Activated T-cell treated with anti-CD3 and anti-CD28 coated beads, Interleukin-2, amount 50 U/mL, for 24 hours (primary cell): ENCODE measurements around the gene SUFU.
"Not testable (repeated sequence)": the region's sequence is repeated elsewhere in the genome, so short reads cannot be mapped to it uniquely, and the experiment has no call there.

Experiments
- DNase-seq: peaks from one replicate; pipeline ENCODE4 v3.0.0-alpha.2; 2020
- H3K27ac Mint-ChIP-seq: 2 replicates; pipeline ENCODE4 v1.8.0; 2020; ENCODE audit warnings: mild to moderate bottlenecking, mixed read lengths
- H3K27me3 Mint-ChIP-seq: 2 replicates; pipeline ENCODE4 v1.8.0; 2020; ENCODE audit warnings: mixed read lengths
- H3K36me3 Mint-ChIP-seq: 2 replicates; pipeline ENCODE4 v1.8.0; 2020; ENCODE audit warnings: low read depth, mixed read lengths
- H3K4me1 Mint-ChIP-seq: 2 replicates; pipeline ENCODE4 v1.8.0; 2020; ENCODE audit warnings: low read depth, mixed read lengths
- H3K4me3 Mint-ChIP-seq: 2 replicates; pipeline ENCODE4 v1.8.0; 2020; ENCODE audit warnings: mild to moderate bottlenecking, moderate library complexity, mixed read lengths
- H3K9me3 Mint-ChIP-seq: 2 replicates; pipeline ENCODE4 v1.8.0; 2020; ENCODE audit warnings: mixed read lengths

Gene SUFU

GRCh38 chr10:102665904-102666509, 162.2 kb downstream of the SUFU start:
- H3K27me3 Mint-ChIP-seq, result no peaks in the 10 kb centered on the region
- DNase-seq, result no peak
- H3K4me3 Mint-ChIP-seq, result no peak overlapping the region
- H3K9me3 Mint-ChIP-seq, result no peaks in the 10 kb centered on the region
- H3K4me1 Mint-ChIP-seq, result peaks cover 41% of the 10 kb centered on the region
- no peak overlapping the region for H3K27ac Mint-ChIP-seq
- H3K36me3 Mint-ChIP-seq, result no peaks in the 10 kb centered on the region

DNA sequence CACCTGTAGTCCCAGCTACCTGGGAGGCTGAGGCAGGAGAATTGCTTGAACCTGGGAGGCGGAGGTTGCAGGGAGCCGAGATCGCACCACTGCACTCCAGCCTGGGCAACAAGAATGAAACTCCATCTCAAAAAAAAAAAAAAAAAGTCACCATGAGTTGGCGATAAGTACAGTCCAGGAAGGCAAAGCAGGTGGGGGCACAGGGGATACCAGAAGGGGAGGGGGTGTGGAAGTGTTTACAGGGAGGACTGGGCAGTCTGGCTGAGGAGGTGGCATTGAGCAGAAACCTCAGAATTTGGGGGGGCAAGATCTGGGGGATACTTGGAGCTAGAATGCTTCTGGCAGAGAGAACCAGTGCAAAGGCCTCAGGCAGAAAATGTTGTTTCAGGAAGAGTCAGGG, 163.6 kb downstream of the SUFU start:
- DNase-seq, H3K9me3 Mint-ChIP-seq, H3K36me3 Mint-ChIP-seq, H3K27me3 Mint-ChIP-seq, H3K4me3 Mint-ChIP-seq: not testable (repeated sequence)
- Mint-ChIP-seq H3K4me1 (peaks cover 28% of the 10 kb centered on the region), H3K27ac (peak overlapping the region; percentile 63)

DNA sequence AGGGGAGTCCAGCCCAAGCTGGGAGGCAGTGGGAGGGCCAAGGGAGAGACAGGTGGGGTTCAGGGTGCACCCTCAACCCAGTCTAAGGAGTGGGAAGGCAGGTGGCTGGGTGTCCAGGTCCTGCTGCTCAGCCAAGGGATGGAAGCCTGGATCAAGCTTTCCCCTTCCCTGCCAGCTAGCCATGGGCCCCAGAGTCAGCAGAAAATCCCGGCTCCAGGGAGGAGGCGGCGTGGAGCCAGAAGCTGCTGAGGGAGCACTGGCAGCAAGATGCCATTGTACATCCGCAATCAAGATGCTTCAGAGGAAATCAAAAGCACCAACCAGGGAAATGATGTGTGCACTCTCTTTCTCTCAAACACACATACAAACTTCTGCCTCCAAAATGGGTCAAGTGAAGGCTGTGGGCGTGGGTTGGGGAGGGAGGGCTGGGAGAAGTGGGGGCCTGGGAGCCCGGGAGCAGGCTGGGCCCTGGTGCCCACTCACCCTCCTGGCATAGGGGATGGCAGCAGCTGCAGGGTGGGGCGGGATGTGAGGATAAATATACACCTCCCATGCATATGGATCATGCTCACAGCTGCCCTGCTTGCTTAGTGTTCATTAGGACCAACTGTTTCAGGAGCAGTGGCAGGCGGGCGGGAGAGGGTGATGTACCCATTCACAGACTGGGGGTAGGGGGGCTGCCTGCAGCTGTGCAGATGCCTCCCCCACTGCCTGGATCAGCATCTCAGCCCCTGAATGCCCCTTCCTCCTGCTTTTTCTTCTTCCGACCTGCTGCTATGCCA, 164.7 kb downstream of the SUFU start:
- Mint-ChIP-seq H3K36me3 (no peaks in the 10 kb centered on the region), H3K27me3 (no peaks in the 10 kb centered on the region), H3K4me1 (peaks cover 32% of the 10 kb centered on the region), H3K9me3 (no peaks in the 10 kb centered on the region), H3K27ac (peak overlapping the region; percentile 22), H3K4me3 (no peak overlapping the region)
- peak; percentile 28 for DNase-seq

- no peak overlapping the region for H3K27ac Mint-ChIP-seq
- H3K36me3 Mint-ChIP-seq, result no peaks in the 10 kb centered on the region
- H3K27me3 Mint-ChIP-seq, result no peaks in the 10 kb centered on the region
- DNase-seq, result peak; percentile 48
- no peaks in the 10 kb centered on the region for H3K9me3 Mint-ChIP-seq
- no peak overlapping the region for H3K4me3 Mint-ChIP-seq
- H3K4me1 Mint-ChIP-seq, result peaks cover 41% of the 10 kb centered on the region
Measured at GRCh38 chr10:102669206-102670064, 165.7 kb downstream of the SUFU start.

- Mint-ChIP-seq H3K27me3 (no peaks in the 10 kb centered on the region), H3K4me1 (peaks cover 48% of the 10 kb centered on the region), H3K27ac (no peak overlapping the region), H3K9me3 (no peaks in the 10 kb centered on the region), H3K4me3 (no peak overlapping the region), H3K36me3 (no peaks in the 10 kb centered on the region)
- peak; percentile 8 for DNase-seq
Measured at GRCh38 chr10:102670065-102670670, 166.4 kb downstream of the SUFU start.

DNA sequence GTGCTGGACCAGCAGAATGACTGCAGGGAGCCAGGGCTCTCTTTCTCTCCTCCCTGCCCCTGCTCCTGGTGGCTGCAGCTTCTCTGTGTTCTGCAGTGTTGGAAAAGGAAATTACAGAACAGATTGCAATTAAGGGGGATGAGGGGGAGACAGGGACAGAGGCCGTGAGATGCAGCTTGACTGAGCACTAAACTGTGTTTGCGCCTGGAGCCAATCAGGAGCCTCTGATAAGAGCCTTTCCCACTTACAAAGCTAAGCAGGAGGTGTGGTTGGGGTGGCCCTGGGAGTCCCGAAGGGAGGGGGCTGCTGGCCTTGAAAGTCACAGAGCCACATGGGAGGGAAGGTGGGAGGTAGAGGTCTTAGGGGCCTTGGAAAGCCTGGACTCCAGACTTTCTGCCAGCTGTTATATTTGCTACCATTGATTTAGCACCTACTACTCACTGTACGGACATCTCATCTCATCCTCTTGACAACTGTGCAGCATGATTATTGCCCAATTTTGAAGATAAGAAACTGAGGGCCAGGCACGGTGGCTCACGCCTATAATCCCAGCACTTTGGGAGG, 167.2 kb downstream of the SUFU start:
- H3K36me3 Mint-ChIP-seq, result no peaks in the 10 kb centered on the region
- no peaks in the 10 kb centered on the region for H3K9me3 Mint-ChIP-seq
- no peaks in the 10 kb centered on the region for H3K27me3 Mint-ChIP-seq
- H3K4me1 Mint-ChIP-seq, result peaks cover 56% of the 10 kb centered on the region
- no peak overlapping the region for H3K27ac Mint-ChIP-seq
- no peak overlapping the region for H3K4me3 Mint-ChIP-seq
- DNase-seq, result peak; percentile 22

- no peaks in the 10 kb centered on the region for H3K36me3 Mint-ChIP-seq
- no peak for DNase-seq
- H3K9me3 Mint-ChIP-seq, result no peaks in the 10 kb centered on the region
- peak overlapping the region; percentile 86 for H3K27ac Mint-ChIP-seq
- H3K4me3 Mint-ChIP-seq, result peak overlapping the region; percentile 71
- H3K4me1 Mint-ChIP-seq, result peaks cover 56% of the 10 kb centered on the region
- no peaks in the 10 kb centered on the region for H3K27me3 Mint-ChIP-seq
Measured at GRCh38 chr10:102673236-102673818, 169.6 kb downstream of the SUFU start.

DNA sequence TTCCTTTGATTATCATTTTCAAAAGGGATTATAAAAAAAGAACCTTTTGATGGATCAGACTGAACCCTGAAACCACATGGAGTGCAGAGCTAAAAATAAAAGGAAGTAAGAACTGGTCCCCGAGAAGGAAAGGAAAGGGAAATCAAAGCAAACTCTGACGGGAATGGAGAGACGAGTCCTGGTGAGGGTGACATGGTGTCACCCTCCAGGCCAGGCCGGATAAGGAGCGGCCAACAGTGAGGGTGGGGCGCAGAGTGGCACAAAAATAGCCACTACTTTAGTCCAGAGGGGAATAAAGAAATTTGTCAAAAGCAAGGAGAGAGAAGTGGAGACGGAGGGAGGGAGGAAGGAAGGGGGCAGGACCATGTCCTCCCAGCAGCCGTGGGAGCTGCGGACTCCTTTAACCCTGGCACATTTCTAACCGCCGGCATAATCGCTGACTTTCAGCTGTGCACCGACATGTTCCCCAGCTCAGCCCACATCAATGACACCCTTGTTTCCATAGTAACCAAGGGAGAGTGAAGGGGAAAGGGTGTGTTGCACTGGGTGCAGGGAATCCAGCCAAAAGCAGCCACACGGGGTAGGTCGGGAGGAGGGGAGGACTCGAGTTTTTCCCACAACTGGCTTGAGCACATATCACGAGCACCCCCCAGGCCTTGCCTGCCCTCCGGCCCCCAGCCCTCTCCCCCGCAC, 170.2 kb downstream of the SUFU start:
- H3K36me3 Mint-ChIP-seq, result no peaks in the 10 kb centered on the region
- H3K27me3 Mint-ChIP-seq, result no peaks in the 10 kb centered on the region
- H3K4me3 Mint-ChIP-seq, result peak overlapping the region; percentile 71
- peaks cover 51% of the 10 kb centered on the region for H3K4me1 Mint-ChIP-seq
- H3K27ac Mint-ChIP-seq, result peak overlapping the region; percentile 86
- DNase-seq, result peak; percentile 72
- no peaks in the 10 kb centered on the region for H3K9me3 Mint-ChIP-seq

DNA sequence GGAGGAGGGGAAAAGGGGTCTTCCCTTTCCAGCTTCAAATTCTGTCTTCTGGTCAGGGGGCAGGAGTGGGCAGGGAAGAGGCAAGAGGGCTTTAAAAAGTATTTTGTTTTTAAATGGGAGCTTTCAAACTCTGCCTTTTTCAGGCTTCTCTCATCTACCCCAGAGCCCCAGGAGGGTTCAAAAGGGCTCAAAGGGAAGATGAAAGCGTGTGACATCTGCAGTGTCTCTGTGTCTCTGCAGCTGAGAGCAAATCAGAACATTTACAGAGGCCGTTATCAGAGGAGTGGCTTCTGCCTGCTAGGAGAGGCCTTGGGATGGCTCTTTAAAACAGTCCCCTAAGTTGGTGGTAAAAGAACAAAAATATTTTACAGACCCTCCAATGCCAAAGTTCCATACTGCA, 170.8 kb downstream of the SUFU start:
- H3K27ac Mint-ChIP-seq, result peak overlapping the region; percentile 86

GRCh38 chr10:102675011-102675665, 171.4 kb downstream of the SUFU start:
- no peaks in the 10 kb centered on the region for H3K9me3 Mint-ChIP-seq
- H3K27ac Mint-ChIP-seq, result peak overlapping the region; percentile 86
- DNase-seq, result no peak
- H3K4me1 Mint-ChIP-seq, result peaks cover 41% of the 10 kb centered on the region
- H3K4me3 Mint-ChIP-seq, result no peak overlapping the region
- H3K36me3 Mint-ChIP-seq, result peaks cover under 1% of the 10 kb centered on the region
- H3K27me3 Mint-ChIP-seq, result no peaks in the 10 kb centered on the region

More for the DNA sequence above, 170.8 kb downstream of the SUFU start:
- DNase-seq, result no peak
- Mint-ChIP-seq H3K36me3 (no peaks in the 10 kb centered on the region), H3K27me3 (no peaks in the 10 kb centered on the region), H3K4me1 (peaks cover 46% of the 10 kb centered on the region), H3K9me3 (no peaks in the 10 kb centered on the region), H3K4me3 (peak overlapping the region; percentile 71)

DNA sequence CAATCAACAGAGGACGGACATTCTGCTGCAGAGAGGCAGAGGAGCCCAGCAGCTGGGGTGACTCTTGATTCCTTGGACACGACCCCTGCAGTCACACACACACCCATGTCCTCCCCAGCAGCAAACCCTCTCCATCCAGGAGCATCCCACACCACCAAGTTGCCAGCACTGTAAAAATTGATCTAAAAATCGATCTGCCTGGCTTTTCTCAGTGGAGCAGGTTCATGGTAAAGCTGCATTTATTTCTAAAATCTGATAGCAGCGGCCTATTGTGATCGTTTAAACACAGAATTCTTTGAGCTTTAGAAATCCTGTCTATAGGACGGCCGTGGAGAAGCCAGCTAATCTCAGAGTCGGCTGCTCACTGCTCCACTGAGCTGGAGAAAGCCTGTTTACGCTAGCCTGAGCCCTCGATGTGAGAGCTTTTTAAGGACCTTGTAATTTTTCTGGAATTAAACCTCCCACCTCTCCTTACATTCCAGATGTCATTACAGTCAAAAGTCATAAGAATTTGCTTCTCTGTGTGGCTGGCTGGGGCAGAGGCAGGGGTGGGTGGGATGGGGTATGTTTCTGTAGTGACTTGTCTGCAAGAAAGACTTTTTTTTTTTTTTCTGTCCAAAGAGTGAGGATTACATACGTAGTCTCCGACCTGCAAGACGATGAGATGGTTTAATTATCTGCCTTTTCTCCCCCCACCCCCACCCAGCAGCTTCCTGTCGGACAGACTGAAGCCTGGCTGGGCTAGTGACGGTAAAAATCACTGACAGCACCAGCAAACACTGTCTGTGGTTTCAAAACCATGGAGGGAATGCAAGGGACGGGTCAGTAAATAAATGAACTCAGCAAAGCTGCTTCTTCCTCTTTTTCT, 172.1 kb downstream of the SUFU start:
- H3K27me3 Mint-ChIP-seq, result no peaks in the 10 kb centered on the region
- H3K4me1 Mint-ChIP-seq, result peaks cover 40% of the 10 kb centered on the region
- peaks cover 3% of the 10 kb centered on the region for H3K36me3 Mint-ChIP-seq
- peak overlapping the region; percentile 44 for H3K27ac Mint-ChIP-seq
- no peak overlapping the region for H3K4me3 Mint-ChIP-seq
- no peaks in the 10 kb centered on the region for H3K9me3 Mint-ChIP-seq
- peak; percentile 24 for DNase-seq

GRCh38 chr10:102676534-102677315, 173.0 kb downstream of the SUFU start:
- Mint-ChIP-seq H3K4me3 (no peak overlapping the region), H3K27ac (no peak overlapping the region), H3K27me3 (no peaks in the 10 kb centered on the region), H3K4me1 (peaks cover 45% of the 10 kb centered on the region), H3K9me3 (no peaks in the 10 kb centered on the region), H3K36me3 (peaks cover 8% of the 10 kb centered on the region)
- peak; percentile 5 for DNase-seq
